Bronchial epithelial cell (primary cell): Measurements from ENCODE around the gene TCF25. TPM values are rescaled to one million over a fixed set of nuclear protein-coding genes. Genes with fewer than 3 reads are reported as not detected.

Experiments used
- DNase-seq: peaks from one replicate; pipeline ENCODE4 v3.0.0-alpha.2; 2010; ENCODE audit warnings: low read depth
- FAIRE-seq: peaks from 2 replicates; lab custom pipeline; 2011; peaks lifted over from hg19 to GRCh38; lab: Jason Lieb, UNC
- H3K27me3 ChIP-seq: 2 replicates; pipeline ENCODE4 v1.5.1; 2011; ENCODE audit warnings: low read length; ENCODE audit not compliant: control insufficient read depth, insufficient read depth
- H3K36me3 ChIP-seq: 2 replicates; pipeline ENCODE4 v1.5.1; 2011; ENCODE audit warnings: low read length; ENCODE audit not compliant: control insufficient read depth, insufficient read depth
- H3K4me3 ChIP-seq: 2 replicates; pipeline ENCODE4 v1.5.1; 2011; ENCODE audit warnings: mild to moderate bottlenecking, low read depth, low read length, control low read depth
- total RNA-seq: library from RNA; depleted of rRNA; stranded (reverse); fragments of >200 nt; gene quantifications from 2 replicates; pipeline ENCODE4 v1.2.1, GENCODE V29; 2014
- TF ChIP-seq, protein P1 (sequence below): IDR thresholded peaks from 2 replicates; pipeline ENCODE4 v1.5.1; 2011; ENCODE audit warnings: mild to moderate bottlenecking, moderate library complexity, low read length, control low read depth, inconsistent platforms; ENCODE audit not compliant: insufficient read depth, severe bottlenecking

TCF25 gene
- total RNA-seq, 1 donor from 2014 or later: 69.5 TPM

DNA sequence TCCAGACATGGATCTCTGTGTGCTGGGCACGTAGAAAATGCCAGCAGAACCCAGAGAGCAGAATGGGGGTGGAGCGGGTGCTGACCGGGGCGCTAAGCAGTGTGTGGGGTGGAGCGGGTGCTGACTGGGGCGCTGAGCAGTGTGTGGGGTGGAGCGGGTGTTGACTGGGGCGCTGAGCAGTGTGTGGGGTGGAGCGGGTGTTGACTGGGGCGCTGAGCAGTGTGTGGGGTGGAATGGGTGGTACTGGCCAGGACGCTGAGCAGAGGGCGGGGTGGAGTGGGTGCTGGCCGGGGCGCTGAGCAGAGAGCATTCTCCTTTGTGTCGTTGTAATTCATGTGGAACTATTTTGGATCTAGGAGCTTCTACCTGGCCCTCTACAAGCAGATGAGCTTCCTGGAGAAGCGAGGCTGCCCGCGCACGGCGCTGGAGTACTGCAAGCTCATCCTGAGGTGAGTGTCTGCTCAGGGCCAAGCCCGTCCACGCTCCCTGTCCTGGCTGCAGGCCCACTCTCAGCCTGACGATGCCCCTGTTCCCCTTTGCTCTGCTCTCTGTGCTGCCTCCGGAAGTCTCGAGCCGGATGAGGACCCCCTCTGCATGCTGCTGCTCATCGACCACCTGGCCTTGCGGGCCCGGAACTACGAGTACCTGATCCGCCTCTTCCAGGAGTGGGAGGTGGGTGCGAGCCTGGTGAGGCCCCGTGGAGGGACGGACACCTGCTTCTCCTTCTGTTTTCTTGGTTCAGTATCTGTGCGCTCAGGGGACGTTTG is 25.0 kb downstream of the TCF25 start:
- Histone ChIP-seq H3K4me3 (no peak overlapping the region), H3K27me3 (no peaks in the 10 kb centered on the region), H3K36me3 (peaks cover 36% of the 10 kb centered on the region)
- FAIRE-seq (no peak), DNase-seq (no peak)
- TF ChIP-seq, protein P1, sequence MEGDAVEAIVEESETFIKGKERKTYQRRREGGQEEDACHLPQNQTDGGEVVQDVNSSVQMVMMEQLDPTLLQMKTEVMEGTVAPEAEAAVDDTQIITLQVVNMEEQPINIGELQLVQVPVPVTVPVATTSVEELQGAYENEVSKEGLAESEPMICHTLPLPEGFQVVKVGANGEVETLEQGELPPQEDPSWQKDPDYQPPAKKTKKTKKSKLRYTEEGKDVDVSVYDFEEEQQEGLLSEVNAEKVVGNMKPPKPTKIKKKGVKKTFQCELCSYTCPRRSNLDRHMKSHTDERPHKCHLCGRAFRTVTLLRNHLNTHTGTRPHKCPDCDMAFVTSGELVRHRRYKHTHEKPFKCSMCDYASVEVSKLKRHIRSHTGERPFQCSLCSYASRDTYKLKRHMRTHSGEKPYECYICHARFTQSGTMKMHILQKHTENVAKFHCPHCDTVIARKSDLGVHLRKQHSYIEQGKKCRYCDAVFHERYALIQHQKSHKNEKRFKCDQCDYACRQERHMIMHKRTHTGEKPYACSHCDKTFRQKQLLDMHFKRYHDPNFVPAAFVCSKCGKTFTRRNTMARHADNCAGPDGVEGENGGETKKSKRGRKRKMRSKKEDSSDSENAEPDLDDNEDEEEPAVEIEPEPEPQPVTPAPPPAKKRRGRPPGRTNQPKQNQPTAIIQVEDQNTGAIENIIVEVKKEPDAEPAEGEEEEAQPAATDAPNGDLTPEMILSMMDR: no peak

DNA sequence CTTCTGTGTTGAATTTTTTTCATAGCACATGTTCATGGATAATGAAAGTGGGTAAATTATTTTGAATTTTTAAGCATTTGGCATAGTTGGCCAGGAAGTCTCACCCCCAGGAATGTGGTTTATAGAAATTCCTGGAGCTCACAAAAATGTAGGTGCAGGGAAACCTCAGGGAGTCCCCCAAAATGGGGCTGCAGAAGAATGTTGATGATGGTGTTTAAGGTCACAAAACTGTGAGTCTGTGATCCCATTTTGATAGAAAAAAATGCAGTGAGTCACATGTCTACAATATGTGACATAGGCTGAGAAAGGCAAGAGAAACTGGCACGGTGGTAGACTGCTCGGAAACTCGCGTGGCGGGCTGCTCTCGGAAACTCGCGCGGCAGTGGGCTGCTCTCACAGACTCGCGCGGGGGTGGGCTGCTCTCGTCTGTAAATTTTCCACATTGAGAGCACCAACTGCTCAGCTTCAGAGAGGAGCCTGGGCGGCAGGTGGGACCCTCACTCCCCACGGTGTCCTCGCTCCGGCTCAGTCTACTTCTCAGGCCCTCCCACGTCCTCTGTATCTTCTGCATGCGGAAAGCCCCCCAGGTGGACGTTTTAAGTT is 26.6 kb downstream of the TCF25 start:
- Histone ChIP-seq H3K36me3 (peaks cover 36% of the 10 kb centered on the region), H3K4me3 (no peak overlapping the region), H3K27me3 (no peaks in the 10 kb centered on the region)
- DNase-seq (no peak), FAIRE-seq (no peak)
- TF ChIP-seq, protein P1: no peak

DNA sequence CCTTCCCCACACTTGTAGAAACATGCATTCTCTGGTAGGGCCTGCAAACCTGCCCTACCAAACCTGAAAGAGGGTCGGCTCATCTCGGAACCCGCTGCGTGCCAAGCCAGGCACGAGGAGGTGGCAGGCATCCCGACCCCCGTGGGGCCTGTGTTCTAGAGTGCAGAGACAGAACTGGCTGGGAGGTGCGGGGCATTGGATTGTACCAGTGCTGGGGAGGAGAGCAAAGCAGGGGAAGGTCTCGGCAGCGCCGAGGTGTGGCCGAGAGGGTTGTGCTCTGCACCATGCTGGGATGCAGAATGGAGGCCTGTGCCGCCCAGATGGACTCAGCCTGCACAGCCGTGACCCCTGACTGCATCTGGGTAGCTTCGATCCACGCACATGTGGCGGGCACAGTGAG is 27.5 kb downstream of the TCF25 start:
- TF ChIP-seq, protein P1: no peak
- DNase-seq (no peak), FAIRE-seq (no peak)
- Histone ChIP-seq H3K4me3 (no peak overlapping the region), H3K36me3 (peaks cover 36% of the 10 kb centered on the region), H3K27me3 (no peaks in the 10 kb centered on the region)

DNA sequence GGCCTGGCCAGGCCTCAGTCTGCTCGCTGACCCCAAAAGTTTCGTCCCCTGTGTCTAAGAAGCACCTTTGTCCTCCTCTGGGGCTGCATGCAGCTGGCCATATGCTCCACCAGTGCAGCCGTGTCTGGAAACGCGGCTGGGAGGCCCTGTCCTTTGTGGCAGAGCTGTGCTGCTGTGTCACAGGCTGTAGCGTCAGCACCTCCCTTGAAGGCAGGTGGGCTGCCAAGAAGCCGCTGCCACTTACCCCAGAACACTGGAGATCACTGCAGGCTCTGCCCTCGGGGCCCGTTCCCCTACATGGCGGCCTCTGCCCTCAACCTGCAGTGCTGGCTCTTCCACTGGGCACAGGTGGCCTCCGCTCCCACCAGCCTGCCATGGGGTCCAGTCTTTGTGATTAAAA is 29.6 kb downstream of the TCF25 start:
- peaks cover 44% of the 10 kb centered on the region for H3K36me3 ChIP-seq
- no peak for FAIRE-seq
- DNase-seq: no peak
- TF ChIP-seq, protein P1: no peak
- H3K4me3 ChIP-seq: no peak overlapping the region
- H3K27me3 ChIP-seq: no peaks in the 10 kb centered on the region

DNA sequence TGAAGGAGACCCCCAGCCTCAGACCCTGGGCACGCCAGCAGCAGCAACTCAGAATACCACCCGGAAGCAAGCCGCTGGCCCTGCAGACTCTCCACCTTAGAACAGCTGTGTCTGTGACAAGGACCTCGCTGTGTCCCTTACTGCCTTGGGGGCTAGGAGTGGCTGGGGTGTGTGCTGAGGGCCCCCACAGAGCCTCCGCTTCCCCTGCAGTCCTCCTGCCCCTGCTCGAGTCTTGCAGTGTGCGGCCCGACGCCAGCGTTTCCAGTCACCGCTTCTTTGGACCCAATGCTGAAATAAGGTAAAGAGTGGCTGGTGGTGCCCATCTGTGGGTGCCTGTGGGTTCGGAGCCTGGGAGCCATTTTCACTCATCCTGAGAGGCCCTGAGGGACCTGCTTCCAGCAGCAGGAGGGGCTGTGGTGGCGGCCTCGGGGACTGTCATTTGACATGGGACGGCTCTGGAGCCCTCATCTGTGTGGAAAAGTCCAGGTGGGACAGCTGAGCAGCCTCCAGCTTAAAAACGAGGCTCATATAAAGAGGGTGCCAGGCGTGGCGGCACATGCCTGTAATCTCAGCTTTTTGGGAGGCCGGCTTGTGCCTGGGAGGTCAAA is 30.6 kb downstream of the TCF25 start:
- no peak for FAIRE-seq
- no peaks in the 10 kb centered on the region for H3K27me3 ChIP-seq
- peaks cover 42% of the 10 kb centered on the region for H3K36me3 ChIP-seq
- TF ChIP-seq, protein P1: no peak
- H3K4me3 ChIP-seq: no peak overlapping the region
- no peak for DNase-seq
